WTC11 (cell line): ENCODE measurements around the gene LRFN2. TPM values are rescaled to one million over a fixed set of nuclear protein-coding genes. Genes with fewer than 3 reads are reported as not detected.

Experiments
- ATAC-seq: fragments of 200-7000 bp; cut with Tn5 transposase; 2 replicates; pipeline ENCODE4 v1.10.0; 2021; ENCODE audit warnings: mild to moderate bottlenecking, moderate library complexity
- CTCF ChIA-PET: fragments of 300-600 bp; sonication (Branson Sonifier 250); formaldehyde crosslinking; loops from one replicate; lab custom pipeline; 2021; ENCODE audit warnings: antibody characterized with exemption; lab: Charles Lee
- POLR2A ChIA-PET: fragments of 350-600 bp; sonication (Branson Sonifier 250); formaldehyde crosslinking; loops from one replicate; lab custom pipeline; 2021; ENCODE audit warnings: antibody characterized with exemption; lab: Charles Lee
- DNase-seq: peaks from one replicate; pipeline ENCODE4 v3.0.0; 2021; ENCODE audit warnings: low spot score
- H3K27ac Mint-ChIP-seq: 2 replicates; pipeline ENCODE4 v1.8.0; 2021; ENCODE audit warnings: mixed read lengths
- H3K27me3 Mint-ChIP-seq: 2 replicates; pipeline ENCODE4 v1.8.0; 2021; ENCODE audit warnings: low read depth, mild to moderate bottlenecking, moderate library complexity, mixed read lengths
- H3K36me3 Mint-ChIP-seq: 2 replicates; pipeline ENCODE4 v1.8.0; 2021; ENCODE audit warnings: mixed read lengths
- H3K4me1 Mint-ChIP-seq: 2 replicates; pipeline ENCODE4 v1.8.0; 2022; ENCODE audit warnings: mixed read lengths
- H3K4me3 Mint-ChIP-seq: 2 replicates; pipeline ENCODE4 v1.8.0; 2021; ENCODE audit warnings: mild to moderate bottlenecking, moderate library complexity, mixed read lengths
- H3K9me3 Mint-ChIP-seq: 2 replicates; pipeline ENCODE4 v1.8.0; 2021; ENCODE audit warnings: mixed read lengths
- AFF4 ChIP-seq: sonication (generic); formaldehyde crosslinking; IDR thresholded peaks from 2 replicates; pipeline ENCODE4 v1.8.1; 2023; ENCODE audit warnings: mild to moderate bottlenecking, missing genetic modification reagents, borderline replicate concordance
- AR ChIP-seq: fragments of 250-450 bp; sonication (Bioruptor Pico); IDR thresholded peaks from 2 replicates; pipeline ENCODE4 v1.9.0; 2021; ENCODE audit warnings: mild to moderate bottlenecking
- ATF1 ChIP-seq: sonication (generic); formaldehyde crosslinking; IDR thresholded peaks from 2 replicates; pipeline ENCODE4 v1.8.1; 2023; ENCODE audit warnings: mild to moderate bottlenecking, moderate library complexity, missing genetic modification reagents
- CREB1 ChIP-seq: sonication (generic); formaldehyde crosslinking; IDR thresholded peaks from 2 replicates; pipeline ENCODE4 v1.8.0; 2023; ENCODE audit warnings: mild to moderate bottlenecking, missing genetic modification reagents
- E2F5 ChIP-seq: sonication (generic); formaldehyde crosslinking; IDR thresholded peaks from 2 replicates; pipeline ENCODE4 v1.8.1; 2022; ENCODE audit warnings: mild to moderate bottlenecking, moderate library complexity, missing genetic modification reagents
- ETV6 ChIP-seq: sonication (generic); formaldehyde crosslinking; IDR thresholded peaks from 2 replicates; pipeline ENCODE4 v1.8.1; 2022; ENCODE audit warnings: mild to moderate bottlenecking, missing genetic modification reagents
- GABPB1 ChIP-seq: sonication (generic); formaldehyde crosslinking; IDR thresholded peaks from 2 replicates; pipeline ENCODE4 v1.8.1; 2023; ENCODE audit warnings: mild to moderate bottlenecking, missing genetic modification reagents
- GRHL2 ChIP-seq: fragments of 250-450 bp; sonication (Bioruptor Pico); IDR thresholded peaks from 2 replicates; pipeline ENCODE4 v1.8.0; 2022; ENCODE audit warnings: mild to moderate bottlenecking, moderate library complexity; ENCODE audit not compliant: insufficient replicate concordance, severe bottlenecking
- HMGA2 ChIP-seq: fragments of 250-450 bp; sonication (Bioruptor Pico); IDR thresholded peaks from 2 replicates; pipeline ENCODE4 v1.4.0; 2021; ENCODE audit warnings: mild to moderate bottlenecking, moderate library complexity
- HMGXB4 ChIP-seq: sonication (generic); formaldehyde crosslinking; IDR thresholded peaks from 2 replicates; pipeline ENCODE4 v1.8.1; 2023; ENCODE audit warnings: mild to moderate bottlenecking, moderate library complexity, missing genetic modification reagents
- NFATC4 ChIP-seq: fragments of 250-450 bp; sonication (Bioruptor Pico); IDR thresholded peaks from 2 replicates; pipeline ENCODE4 v1.9.0; 2021; ENCODE audit warnings: mild to moderate bottlenecking
- NFYB ChIP-seq: sonication (generic); formaldehyde crosslinking; conservative IDR thresholded peaks from 2 replicates; pipeline ENCODE4 v1.8.0; 2022; ENCODE audit warnings: low read depth, missing genetic modification reagents
- NR2C2 ChIP-seq: sonication (generic); formaldehyde crosslinking; IDR thresholded peaks from 2 replicates; pipeline ENCODE4 v1.8.0; 2022; ENCODE audit warnings: mild to moderate bottlenecking, missing genetic modification reagents
- OVOL2 ChIP-seq: fragments of 250-450 bp; sonication (Bioruptor Pico); IDR thresholded peaks from 2 replicates; pipeline ENCODE4 v1.9.0; 2021; ENCODE audit warnings: mild to moderate bottlenecking, borderline replicate concordance
- SMAD3 ChIP-seq: sonication (generic); formaldehyde crosslinking; IDR thresholded peaks from 2 replicates; pipeline ENCODE4 v1.8.0; 2022; ENCODE audit warnings: missing genetic modification reagents, mild to moderate bottlenecking, borderline replicate concordance
- ZNF121 ChIP-seq: sonication (generic); formaldehyde crosslinking; IDR thresholded peaks from 2 replicates; pipeline ENCODE4 v1.8.0; 2023; ENCODE audit warnings: missing genetic modification reagents
- ZNF138 ChIP-seq: sonication (generic); formaldehyde crosslinking; conservative IDR thresholded peaks from 2 replicates; pipeline ENCODE4 v1.8.1; 2022; ENCODE audit warnings: mild to moderate bottlenecking, moderate library complexity, missing genetic modification reagents
- ZNF232 ChIP-seq: sonication (generic); formaldehyde crosslinking; IDR thresholded peaks from 2 replicates; pipeline ENCODE4 v1.8.0; 2022; ENCODE audit warnings: mild to moderate bottlenecking, missing genetic modification reagents
- ZNF396 ChIP-seq: fragments of 250-450 bp; sonication (Bioruptor Pico); IDR thresholded peaks from 2 replicates; pipeline ENCODE4 v1.8.0; 2021; ENCODE audit warnings: mild to moderate bottlenecking, moderate library complexity, borderline replicate concordance
- ZNF671 ChIP-seq: fragments of 250-450 bp; sonication (Bioruptor Pico); IDR thresholded peaks from 2 replicates; pipeline ENCODE4 v1.8.0; 2021; ENCODE audit warnings: mild to moderate bottlenecking
- total RNA-seq: library from RNA; stranded (reverse); gene quantifications from 3 replicates; pipeline ENCODE4 v1.2.3, GENCODE V29; 2021

Gene LRFN2
- total RNA-seq, 1 experiment from 2014 or later, result 1.6 TPM

GRCh38 chr6:40387871-40388264 is 199.3 kb downstream of the LRFN2 start:
- TF ChIP-seq GABPB1 (CRISPR knock-in tag), result no peak
- no peak for TF ChIP-seq GRHL2 (CRISPR knock-in tag)
- no peak for TF ChIP-seq HMGA2
- TF ChIP-seq ZNF138 (CRISPR knock-in tag), result no peak
- TF ChIP-seq NFATC4 (CRISPR knock-in tag), result no peak
- no peak for TF ChIP-seq CREB1
- TF ChIP-seq ZNF232 (CRISPR knock-in tag), result no peak
- no peak for TF ChIP-seq E2F5 (CRISPR knock-in tag)
- TF ChIP-seq NFYB (CRISPR knock-in tag), result no peak
- TF ChIP-seq AFF4 (CRISPR knock-in tag), result no peak
- no peak for TF ChIP-seq SMAD3 (CRISPR knock-in tag)
- TF ChIP-seq ZNF121 (CRISPR knock-in tag), result no peak
- no peak for TF ChIP-seq HMGXB4 (CRISPR knock-in tag)
- TF ChIP-seq ETV6 (CRISPR knock-in tag), result no peak
- no peak for TF ChIP-seq AR (CRISPR knock-in tag)
- no peak for TF ChIP-seq NR2C2 (CRISPR knock-in tag)
- TF ChIP-seq OVOL2, result no peak
- TF ChIP-seq ATF1 (CRISPR knock-in tag), result no peak
- no peak for TF ChIP-seq ZNF396
- TF ChIP-seq ZNF671, result no peak
- TF ChIP-seq, all 79 proteins: peak for 0
- Mint-ChIP-seq H3K9me3 (no peaks in the 10 kb centered on the region), H3K4me1 (no peaks in the 10 kb centered on the region), H3K27ac (no peak overlapping the region), H3K36me3 (no peaks in the 10 kb centered on the region), H3K4me3 (no peak overlapping the region), H3K27me3 (peaks cover 7% of the 10 kb centered on the region)
- ChIA-PET POLR2A (no interaction called here), CTCF (interaction anchor here (0.9 to 1.4 kb wide), 2 partner anchors 59 kb away, joined by 3 read pairs; no protein-coding TSS in a partner anchor)
- DNase-seq (no peak), ATAC-seq (no peak)
